HG03060 (cell line): ENCODE data around the gene SENP6.
A peak's percentile ranks its signal among the peaks of the same experiment; 100 is the strongest.
"Not testable (repeated sequence)": the region's sequence is repeated elsewhere in the genome, so short reads cannot be mapped to it uniquely, and the experiment has no call there.

Source experiments
- ATAC-seq: cut with Tn5 transposase; IDR thresholded peaks from one replicate; pipeline ENCODE4 v1.9.1; 2021; ENCODE audit warnings: low read depth, moderate number of reproducible peaks; ENCODE audit not compliant: unreplicated experiment

Gene SENP6, protein sequence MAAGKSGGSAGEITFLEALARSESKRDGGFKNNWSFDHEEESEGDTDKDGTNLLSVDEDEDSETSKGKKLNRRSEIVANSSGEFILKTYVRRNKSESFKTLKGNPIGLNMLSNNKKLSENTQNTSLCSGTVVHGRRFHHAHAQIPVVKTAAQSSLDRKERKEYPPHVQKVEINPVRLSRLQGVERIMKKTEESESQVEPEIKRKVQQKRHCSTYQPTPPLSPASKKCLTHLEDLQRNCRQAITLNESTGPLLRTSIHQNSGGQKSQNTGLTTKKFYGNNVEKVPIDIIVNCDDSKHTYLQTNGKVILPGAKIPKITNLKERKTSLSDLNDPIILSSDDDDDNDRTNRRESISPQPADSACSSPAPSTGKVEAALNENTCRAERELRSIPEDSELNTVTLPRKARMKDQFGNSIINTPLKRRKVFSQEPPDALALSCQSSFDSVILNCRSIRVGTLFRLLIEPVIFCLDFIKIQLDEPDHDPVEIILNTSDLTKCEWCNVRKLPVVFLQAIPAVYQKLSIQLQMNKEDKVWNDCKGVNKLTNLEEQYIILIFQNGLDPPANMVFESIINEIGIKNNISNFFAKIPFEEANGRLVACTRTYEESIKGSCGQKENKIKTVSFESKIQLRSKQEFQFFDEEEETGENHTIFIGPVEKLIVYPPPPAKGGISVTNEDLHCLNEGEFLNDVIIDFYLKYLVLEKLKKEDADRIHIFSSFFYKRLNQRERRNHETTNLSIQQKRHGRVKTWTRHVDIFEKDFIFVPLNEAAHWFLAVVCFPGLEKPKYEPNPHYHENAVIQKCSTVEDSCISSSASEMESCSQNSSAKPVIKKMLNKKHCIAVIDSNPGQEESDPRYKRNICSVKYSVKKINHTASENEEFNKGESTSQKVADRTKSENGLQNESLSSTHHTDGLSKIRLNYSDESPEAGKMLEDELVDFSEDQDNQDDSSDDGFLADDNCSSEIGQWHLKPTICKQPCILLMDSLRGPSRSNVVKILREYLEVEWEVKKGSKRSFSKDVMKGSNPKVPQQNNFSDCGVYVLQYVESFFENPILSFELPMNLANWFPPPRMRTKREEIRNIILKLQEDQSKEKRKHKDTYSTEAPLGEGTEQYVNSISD

DNA sequence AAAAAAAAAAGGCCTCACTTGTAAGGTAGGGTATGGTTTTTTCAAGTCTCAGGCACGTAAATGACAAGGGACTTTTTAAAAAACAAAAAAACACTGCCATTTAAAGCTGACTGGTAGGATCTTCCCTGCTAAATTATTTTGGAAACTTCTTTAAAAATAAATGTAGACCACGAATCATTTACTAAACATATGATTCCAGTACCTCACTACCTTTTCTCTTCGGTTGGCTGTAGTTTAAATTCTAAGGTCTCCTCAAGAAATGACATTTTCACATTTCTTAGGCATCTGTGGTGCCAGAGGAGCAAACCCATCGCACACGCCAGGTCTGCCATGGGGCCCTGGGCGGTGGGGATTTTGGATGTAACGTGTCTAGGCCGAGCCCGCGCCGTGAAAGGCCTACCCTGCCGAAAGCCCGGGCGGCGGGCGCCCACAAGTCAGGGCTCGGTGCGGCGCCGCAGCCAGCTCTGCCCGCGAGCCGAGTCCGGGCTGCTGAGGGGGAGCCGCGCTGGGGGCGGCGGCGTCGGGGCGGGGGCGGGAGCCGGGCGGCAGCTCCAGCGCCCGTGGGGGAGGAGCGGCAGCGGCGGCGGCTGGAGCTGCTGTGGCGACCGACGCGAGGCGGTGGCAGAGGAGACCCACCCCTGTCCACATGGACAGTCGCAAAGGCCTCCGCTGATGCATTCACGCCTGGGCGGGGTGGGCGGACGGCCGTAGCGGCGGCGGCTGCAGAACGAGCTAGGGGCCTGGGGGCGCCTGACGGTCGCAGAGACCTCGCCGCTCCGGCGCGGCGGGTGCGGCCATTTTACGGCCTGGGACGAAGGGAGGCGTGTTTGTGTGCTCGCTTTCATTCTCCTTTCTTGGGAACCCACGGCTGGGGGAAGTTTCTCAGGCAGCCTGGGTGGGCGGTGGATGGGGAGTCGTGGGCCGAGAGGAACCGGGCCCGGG lies at the start of gene SENP6:
Gene SENP6 (plus strand): TSS at position 577 of the 942 bp plus-strand sequence. CDS start 645 bp downstream, outside the sequence.
- peak; percentile 35 for ATAC-seq

DNA sequence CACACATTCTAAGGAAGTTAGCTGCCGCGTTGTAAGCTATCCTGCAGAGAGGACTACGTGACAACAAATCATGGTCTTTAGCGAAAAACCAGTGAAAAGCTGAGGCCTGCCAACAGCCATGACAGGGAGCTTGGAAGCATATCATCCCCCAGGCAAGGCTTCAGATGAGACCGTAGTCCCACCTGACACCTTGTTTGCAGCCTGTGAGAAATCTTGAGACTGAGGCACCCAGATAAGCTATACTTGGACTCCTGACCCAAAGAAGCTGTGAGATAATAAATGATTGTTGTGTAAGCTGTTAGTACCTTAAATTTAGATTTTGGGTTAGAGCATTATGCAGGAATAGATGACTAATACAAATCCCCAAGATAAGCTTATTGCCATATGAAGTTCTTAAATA lies 45.4 kb upstream of the SENP6 start:
- ATAC-seq = no peak

DNA sequence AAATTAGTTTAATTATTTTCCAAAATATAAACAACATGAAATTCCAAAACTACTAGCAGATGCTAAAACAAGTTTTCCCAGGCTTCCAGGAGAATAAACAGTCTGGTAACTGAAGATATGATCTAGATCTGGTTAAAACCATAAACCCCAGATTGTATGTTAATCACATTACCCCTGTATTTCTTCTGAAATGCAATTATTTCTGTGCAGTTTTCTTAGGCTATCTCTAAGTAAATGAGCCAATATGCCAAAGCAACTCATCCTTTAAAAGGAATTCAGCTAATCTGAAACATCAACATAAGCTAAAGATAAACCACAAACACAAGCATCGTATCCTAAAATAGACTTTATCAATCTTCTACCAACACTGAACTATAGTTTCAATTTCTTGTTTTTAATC lies 44.6 kb upstream of the SENP6 start:
- no peak for ATAC-seq

DNA sequence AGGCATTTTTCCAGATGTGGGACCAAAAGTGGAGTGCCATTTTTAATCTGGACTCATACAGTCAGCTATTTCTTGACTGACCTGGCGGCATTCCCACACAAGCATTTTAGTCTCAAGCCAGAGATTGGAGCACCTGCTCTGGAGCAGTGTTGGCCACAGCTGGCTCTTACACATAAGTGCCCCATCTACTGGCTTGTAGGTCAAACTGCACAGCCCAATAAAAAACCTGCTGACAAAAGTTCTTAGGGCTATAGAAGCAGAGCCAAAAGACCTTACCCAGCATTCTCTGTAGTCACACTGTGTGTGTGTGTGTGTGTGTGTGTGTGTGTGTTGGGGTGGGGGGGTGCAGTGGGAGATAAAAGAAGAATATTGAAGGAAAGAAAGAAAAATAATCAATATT lies 38.6 kb upstream of the SENP6 start:
- peak; percentile 87 for ATAC-seq

DNA sequence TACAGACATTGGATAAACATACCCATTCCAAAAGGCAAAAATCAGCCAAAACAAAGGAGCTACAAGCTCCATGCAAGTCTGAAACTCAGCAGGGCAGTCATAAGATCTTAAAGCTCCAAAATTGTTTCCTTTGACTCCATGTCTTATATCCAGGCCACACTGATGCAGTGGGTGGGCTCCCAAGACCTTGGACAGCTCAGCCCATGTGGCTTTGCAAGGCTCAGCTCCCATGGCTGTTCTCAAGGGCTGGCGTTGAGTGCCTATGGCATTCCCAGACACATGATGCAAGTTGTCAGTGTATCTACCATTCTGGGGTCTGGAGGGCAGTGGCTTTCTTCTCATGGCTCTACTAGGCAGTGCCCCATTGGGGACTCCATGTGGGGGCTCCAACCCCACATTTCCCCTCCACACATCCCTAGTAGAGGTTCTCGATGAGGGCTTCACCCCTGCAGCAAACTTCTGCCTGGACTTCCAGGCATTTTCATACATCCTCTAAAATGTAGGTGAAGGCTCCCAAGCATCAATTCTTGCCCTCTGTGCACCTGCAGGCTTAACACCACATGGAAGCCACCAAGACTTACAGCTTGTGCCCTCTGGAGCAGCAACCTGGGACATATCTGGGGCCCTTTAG lies 35.4 kb upstream of the SENP6 start:
- ATAC-seq = no peak

DNA sequence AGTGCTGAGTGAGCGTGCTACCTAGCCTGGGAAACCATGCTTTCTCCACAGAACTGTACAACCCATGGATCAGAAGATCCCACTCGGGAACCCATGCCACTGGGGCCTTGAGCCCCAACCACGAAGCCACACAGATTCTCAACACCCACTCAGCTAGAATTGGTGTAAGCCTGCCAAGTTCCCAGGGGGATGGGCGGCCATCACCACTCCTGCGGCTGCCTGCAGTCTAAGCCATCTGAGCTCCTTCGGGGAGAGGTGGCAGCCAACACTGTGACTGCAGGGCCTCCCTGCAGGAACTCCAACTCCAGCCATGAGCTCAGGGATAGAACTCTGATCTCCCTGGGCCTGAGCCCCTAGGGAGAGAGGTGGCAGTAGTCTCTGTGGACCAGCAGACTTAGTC lies 33.6 kb upstream of the SENP6 start:
- ATAC-seq = no peak

DNA sequence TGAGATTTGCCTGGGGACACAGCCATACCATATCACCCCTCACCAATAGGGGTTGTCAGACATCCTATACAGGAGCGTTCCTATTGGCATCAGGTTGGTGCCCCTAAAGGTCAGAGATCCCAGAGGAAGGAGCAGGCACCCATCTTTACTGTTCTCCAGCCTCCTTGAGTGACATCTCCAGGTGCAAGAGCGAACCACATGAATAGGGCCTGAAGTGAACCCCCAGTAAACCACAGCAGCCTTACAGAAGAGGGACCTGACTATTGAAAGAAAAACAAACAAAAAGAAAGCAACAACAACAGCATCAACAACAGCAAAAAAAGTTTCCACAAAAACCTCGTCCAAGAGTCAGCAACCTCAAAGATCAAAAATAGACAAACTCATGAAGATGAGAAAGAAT lies 32.7 kb upstream of the SENP6 start:
- no peak for ATAC-seq

DNA sequence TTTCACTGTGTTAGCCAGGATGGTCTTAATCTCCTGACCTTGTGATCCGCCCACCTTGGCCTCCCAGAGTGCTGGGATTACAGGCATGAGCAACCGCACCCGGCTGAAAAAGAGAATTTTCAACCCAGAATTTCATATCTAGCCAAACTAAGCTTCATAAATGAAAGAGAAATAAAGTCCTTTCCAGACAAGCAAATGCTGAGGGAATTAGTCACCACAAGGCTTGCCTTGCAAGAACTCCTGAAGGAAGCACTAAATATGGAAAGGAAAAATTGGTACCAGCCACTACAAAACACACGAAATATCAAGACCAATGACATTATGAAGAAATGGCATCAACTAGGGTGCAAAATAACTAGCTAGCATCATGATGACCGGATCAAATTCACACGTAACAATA lies 31.0 kb upstream of the SENP6 start:
- not testable (repeated sequence) for ATAC-seq

DNA sequence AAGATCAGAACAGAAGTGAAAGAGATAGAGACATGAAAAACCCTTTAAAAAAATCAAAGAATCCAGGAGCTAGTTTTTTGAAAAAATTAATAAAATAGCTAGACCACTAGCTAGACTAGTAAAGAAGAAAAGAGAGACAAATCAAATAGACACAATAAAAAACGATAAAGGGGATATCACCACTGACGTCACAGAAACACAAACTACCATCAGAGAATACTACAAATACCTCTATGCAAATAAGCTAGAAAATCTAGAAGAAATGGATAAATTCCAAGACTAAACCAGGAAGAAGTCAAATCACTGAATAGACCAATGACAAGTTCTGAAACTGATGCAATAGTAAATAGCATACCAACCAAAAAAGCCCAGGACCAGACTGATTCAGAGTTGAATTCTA lies 29.6 kb upstream of the SENP6 start:
- no peak for ATAC-seq

DNA sequence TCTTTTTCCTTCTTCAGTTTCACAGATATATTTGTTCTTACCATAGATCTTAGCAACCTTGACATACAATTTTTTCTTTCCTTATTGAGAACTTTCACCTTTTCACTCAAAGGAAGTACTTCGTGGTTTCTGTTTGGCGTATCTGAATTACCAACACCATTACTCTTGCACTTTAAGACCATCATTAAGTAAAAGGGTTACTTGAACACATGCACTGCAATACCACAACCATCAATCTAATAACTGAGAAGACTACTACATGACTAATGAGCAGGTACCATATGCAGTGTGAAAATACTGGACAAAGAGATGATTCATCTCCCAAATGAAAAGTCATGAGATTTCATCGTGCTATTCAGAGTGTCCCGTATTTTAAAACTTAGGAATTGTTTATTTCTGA lies 21.7 kb upstream of the SENP6 start:
- peak; percentile 79 for ATAC-seq

DNA sequence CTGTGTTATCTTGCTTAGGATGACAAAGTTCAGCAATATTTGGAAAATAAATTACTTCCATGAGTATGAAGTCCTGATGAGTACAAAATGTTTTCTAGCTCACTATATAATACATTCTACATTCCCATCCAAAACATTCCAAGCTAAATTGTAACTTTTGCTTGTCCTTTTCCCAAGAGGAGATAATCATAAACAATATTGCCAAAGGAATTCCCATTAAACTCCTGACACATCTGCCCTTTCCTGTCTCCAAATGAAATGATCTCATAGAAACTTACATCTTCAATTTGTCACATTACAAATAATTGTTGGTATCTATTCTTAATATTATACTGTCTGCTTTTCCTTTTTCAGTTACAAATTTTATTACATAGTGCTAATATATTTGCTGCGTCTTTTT lies 20.4 kb upstream of the SENP6 start:
- ATAC-seq = no peak

DNA sequence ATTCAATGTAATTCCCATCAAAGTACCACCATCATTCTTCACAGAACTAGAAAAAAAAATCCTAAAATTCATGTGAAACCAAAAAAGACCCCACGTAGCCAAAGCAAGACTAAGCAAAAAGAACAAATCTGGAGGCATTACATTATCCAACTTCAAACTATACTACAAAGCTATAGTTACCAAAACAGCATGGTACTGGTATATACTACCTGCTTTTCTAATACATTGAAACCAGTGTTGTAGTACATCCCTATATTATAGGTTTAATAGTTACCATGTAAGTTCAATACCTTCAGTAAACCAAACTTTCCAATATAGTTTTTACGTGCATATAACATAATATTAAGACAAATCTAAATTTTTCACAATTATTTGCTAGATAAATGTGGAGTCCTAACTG lies 17.1 kb upstream of the SENP6 start:
- ATAC-seq = not testable (repeated sequence)

DNA sequence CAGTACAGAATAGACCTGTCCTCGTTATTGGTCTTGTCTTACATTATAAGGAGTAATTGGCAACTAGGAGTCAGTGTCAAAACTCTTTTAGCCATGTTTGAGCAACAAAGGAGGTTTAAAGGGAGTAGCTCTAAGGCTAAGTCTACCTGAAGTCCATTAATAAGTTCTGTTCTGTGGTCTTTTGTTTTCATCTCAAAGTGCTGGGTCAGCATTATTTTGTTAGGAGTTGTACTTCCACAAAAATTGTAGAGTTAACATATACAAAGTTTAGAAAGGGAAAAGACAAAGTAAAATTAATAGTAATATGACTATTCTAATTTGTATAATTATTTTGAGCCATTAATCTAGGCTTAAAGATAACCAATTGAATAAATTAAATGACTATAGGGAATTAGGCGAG lies 12.7 kb upstream of the SENP6 start:
- ATAC-seq = no peak

DNA sequence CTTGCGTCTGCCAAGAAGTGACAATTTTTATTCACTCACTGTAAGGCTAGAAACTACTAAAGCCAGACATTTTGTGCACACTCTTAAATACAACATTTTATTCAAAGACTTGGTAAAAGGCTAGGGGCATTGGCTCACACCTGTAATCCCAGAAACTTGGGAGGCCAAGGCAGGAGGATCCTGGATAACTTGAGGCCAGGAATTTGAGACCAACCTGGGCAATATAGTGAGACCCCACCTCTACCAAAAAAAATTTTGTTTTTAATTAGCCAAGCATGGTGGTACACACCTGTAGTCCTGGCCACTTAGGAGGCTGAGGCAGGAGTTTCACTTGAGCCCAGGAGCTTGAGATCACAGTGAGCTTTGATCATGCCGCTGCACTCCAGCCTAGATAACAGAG lies 11.3 kb upstream of the SENP6 start:
- no peak for ATAC-seq

DNA sequence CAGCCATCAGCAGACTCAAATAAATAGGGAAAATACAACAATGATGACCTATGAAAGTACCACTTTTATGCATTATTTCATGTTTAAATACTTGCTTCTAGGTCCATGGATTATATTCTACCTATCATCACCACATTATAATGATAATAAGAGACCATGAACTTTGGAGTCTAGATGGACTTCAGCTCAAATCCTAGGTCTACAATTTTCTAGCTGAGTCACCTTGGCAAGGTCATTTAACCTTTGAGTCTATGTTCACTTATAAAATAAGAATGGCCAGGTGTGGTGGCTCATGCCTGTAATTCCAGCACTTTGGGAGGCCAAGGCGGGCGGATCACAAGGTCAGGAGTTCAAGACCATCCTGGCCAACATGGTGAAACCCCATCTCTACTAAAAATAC lies 5.3 kb upstream of the SENP6 start:
- ATAC-seq = not testable (repeated sequence)

DNA sequence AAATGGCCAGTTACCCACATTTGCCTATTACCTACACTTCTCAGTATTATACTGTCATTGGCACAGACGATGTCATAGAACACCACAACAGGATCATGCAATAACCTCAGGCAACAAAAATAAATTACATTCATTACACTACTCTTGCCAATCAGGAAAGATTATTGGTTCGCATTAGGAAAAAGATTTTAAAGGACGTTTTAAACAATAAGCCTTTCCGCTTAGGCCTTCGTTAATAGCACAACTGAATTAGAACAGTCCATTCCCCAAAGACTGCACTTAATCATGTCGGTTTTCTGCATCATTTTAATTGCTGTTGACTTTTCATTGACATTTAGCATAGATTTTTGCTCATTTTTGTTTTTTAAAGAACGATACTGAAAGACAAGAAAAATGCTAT lies 912 bp upstream of the SENP6 start:
- ATAC-seq = no peak

DNA sequence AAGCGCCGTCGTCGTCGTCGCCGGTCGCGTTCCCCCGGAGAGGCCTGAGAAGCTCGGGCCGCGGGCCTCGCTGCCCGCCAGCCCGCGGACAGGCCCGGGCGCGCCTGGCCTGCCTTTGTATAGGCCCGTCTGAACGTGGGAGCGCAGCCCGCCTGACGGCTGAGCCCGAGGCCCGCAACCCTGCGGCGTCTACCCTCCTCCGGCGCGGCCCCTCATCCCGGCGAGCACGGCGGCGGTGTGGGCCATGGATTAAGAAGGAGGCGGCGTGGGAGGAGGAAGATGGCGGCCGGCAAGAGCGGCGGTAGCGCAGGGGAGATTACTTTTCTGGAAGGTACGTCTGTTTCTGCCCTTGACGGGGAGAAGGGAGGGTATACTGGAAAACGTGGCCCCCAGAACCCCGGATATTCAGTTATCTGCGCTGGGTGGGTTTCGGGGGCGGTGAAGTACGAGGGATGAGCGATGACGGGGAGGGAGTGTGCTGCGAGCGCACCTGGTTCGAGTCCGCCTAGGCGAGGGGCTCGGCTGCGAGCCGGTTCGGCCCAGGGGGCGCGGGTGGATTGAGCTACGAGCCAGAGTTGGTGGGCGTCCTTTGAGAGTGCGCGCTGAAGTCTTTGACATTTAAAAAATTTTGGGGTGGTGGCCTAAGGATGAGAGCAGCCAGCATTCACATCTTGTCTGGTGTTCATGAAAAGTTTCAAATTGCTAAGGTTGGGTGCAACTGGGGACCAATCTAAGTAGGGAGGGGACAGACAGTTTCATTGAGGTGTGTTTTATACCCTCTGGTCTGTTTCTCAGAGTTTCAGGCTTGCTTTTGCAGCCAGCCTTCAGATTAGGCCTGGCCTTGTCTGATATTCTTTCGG lies 796 bp downstream of the SENP6 start:
- ATAC-seq = peak; percentile 22

DNA sequence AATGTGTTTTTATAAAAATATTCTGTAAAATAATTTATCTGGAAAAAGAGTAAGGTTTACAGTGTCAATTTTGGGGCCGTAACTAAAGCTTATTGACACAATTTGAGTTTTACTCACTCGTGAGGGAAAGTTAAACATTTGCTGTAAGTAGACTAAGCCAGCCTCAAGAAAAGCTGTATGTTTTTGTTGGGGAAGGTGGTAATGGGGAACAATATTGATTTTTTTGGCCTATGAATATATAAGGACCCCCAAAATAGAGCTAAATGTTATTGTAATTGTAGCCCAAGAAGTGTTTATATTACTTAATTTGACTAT lies 1.4 kb downstream of the SENP6 start:
- no peak for ATAC-seq

DNA sequence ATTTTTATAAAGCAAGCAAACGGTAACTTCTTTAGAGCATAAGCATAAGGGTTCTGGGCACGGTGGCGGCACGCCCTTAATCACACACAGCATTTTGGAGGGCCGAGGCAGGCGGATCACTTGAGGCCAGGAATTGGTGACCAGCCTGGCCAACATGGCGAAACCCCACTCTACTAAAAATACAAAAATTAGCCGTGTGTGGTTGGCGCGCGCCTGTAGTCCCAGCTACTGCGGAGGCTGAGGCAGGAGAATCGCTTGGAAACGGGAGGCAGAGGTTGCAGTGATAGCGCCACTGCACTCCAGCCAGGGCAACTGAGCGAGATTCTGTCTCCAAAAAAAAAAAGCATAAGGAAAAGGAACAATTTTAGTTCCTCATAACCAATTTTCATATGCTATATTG lies 2.6 kb downstream of the SENP6 start:
- ATAC-seq = no peak
